Large intestine (tissue), 3 donors: Measurements from ENCODE around the gene ATRNL1. TPM values are rescaled to one million over a fixed set of nuclear protein-coding genes. Genes with fewer than 3 reads are reported as not detected.

Source experiments
- DNase-seq, 2 donors: peaks; one replicate each; pipeline versions ENCODE4 v3.0.0 to v3.0.0-alpha.2; 2013
- H3K27ac ChIP-seq: one replicate; pipeline ENCODE4 v1.5.1; 2013; ENCODE audit warnings: low read length
- H3K27me3 ChIP-seq: 2 replicates; pipeline ENCODE4 v1.6.1; 2013; ENCODE audit warnings: low read length; ENCODE audit not compliant: control insufficient read depth, insufficient read depth
- H3K36me3 ChIP-seq: 2 replicates; pipeline ENCODE4 v1.6.1; 2013; ENCODE audit warnings: low read length; ENCODE audit not compliant: control insufficient read depth, insufficient read depth
- H3K4me1 ChIP-seq: one replicate; pipeline ENCODE4 v1.6.1; 2013; ENCODE audit warnings: low read length; ENCODE audit not compliant: control insufficient read depth, insufficient read depth
- H3K4me3 ChIP-seq: one replicate; pipeline ENCODE4 v1.5.1; 2013; ENCODE audit warnings: low read length
- H3K9me3 ChIP-seq: one replicate; pipeline ENCODE4 v1.6.1; 2013; ENCODE audit warnings: mild to moderate bottlenecking, low read depth, low read length, moderate library complexity; ENCODE audit not compliant: control insufficient read depth
- WGBS: methylation state at CpG from one replicate; pipeline ENCODE4 v1.1.5; 2013; ENCODE audit warnings: low lambda C conversion rate; ENCODE audit not compliant: insufficient coverage; 5-methylcytosine and 5-hydroxymethylcytosine counted together
- polyA plus RNA-seq: library from polyadenylated mRNA; unstranded; fragments of 120-200 nt; gene quantifications from one replicate; pipeline ENCODE4 v1.2.1, GENCODE V29; 2013

The ATRNL1 gene
- polyA plus RNA-seq, 1 donor: 2.6 TPM

- Histone ChIP-seq H3K9me3 (peaks cover 2% of the 10 kb centered on the region), H3K4me3 (no peak overlapping the region), H3K4me1 (no peaks in the 10 kb centered on the region), H3K36me3 (no peaks in the 10 kb centered on the region), H3K27me3 (no peaks in the 10 kb centered on the region), H3K27ac (no peak overlapping the region)
- no CpG with 5 or more reads among the region's 9 CpGs for WGBS
- DNase-seq: no peak
Measured at GRCh38 chr10:115949282-115949844, 856.2 kb downstream of the ATRNL1 start.

GRCh38 chr10:115950320-115950719 is 857.2 kb downstream of the ATRNL1 start:
- Histone ChIP-seq H3K9me3 (peaks cover 2% of the 10 kb centered on the region), H3K36me3 (no peaks in the 10 kb centered on the region), H3K27ac (no peak overlapping the region), H3K4me1 (no peaks in the 10 kb centered on the region), H3K27me3 (no peaks in the 10 kb centered on the region), H3K4me3 (no peak overlapping the region)
- DNase-seq: no peak
- 92% methylated on average over 2 of the region's 3 CpGs for WGBS

DNA sequence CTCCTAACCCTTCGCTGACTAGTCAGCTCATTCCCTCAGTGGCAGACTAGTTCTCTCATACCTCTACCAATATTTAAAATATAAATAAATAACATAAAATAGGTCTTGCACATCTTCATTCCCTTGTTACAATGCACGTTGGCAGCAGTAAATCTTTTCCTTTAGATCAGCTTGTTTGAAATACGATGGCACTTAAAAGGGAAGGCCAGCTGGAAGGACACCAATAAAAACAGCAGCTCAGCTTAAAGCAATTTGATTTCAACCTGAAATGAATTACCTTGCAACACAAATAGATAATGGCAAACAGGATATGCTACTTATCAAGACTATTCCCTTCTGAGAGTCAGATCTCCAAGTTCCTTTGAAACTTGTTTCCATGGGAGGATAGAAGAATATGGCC is 858.1 kb downstream of the ATRNL1 start:
- DNase-seq: no peak

DNA sequence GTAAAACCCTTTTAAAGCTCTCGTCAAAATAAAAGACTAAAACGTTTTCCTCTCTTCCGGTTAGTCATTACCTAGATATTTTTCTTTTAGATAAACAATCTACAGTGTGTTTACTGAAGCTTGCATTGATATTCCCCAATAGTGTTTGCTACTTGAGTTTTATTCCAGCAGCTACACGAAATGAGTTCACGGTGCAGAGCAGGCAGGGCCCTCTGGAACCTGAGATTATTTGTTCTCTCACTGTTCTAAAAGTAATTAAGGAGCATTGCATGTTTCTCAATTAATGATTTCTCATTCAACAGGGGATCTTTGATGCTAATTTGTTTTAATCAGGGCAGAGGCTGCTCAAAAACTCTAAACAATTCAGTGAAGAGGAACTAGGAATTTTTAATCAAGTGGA is 860.1 kb downstream of the ATRNL1 start:
- H3K36me3 ChIP-seq: no peaks in the 10 kb centered on the region
- no peak for DNase-seq
- peaks cover 2% of the 10 kb centered on the region for H3K9me3 ChIP-seq
- H3K27me3 ChIP-seq: no peaks in the 10 kb centered on the region
- H3K4me3 ChIP-seq: no peak overlapping the region
- no peak overlapping the region for H3K27ac ChIP-seq
- WGBS: 46% methylated on average over 3 of the region's 5 CpGs
- no peaks in the 10 kb centered on the region for H3K4me1 ChIP-seq

More for the DNA sequence above, 858.1 kb downstream of the ATRNL1 start:
- H3K4me1 ChIP-seq: no peaks in the 10 kb centered on the region
- H3K36me3 ChIP-seq: no peaks in the 10 kb centered on the region
- no peak overlapping the region for H3K27ac ChIP-seq
- no peaks in the 10 kb centered on the region for H3K27me3 ChIP-seq
- no peak overlapping the region for H3K4me3 ChIP-seq
- WGBS: 14% methylated on average over 1 of the region's 3 CpGs
- peaks cover 2% of the 10 kb centered on the region for H3K9me3 ChIP-seq

DNA sequence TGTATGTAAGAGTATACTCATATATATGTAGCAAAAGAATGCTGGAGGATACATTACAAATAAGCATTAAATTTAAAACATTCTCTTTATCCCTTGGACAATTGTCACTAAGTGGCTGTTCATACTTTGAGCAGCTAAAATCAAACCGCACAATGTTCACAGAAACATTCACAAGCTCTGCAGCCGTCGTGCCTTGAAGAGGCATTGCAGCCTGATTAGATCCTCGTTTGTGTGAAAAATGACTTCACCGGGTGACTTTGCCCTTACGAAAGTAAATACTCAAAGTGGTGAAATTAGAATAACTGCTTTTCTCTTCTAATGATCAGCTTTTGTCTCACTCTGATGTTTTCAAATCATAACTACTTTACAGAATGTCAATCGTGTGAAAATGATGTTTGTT is 860.8 kb downstream of the ATRNL1 start:
- no peaks in the 10 kb centered on the region for H3K27me3 ChIP-seq
- H3K4me3 ChIP-seq: no peak overlapping the region
- H3K4me1 ChIP-seq: no peaks in the 10 kb centered on the region
- no peaks in the 10 kb centered on the region for H3K36me3 ChIP-seq
- H3K9me3 ChIP-seq: peaks cover 2% of the 10 kb centered on the region
- DNase-seq: no peak
- 53% methylated on average over 2 of the region's 7 CpGs for WGBS
- no peak overlapping the region for H3K27ac ChIP-seq

DNA sequence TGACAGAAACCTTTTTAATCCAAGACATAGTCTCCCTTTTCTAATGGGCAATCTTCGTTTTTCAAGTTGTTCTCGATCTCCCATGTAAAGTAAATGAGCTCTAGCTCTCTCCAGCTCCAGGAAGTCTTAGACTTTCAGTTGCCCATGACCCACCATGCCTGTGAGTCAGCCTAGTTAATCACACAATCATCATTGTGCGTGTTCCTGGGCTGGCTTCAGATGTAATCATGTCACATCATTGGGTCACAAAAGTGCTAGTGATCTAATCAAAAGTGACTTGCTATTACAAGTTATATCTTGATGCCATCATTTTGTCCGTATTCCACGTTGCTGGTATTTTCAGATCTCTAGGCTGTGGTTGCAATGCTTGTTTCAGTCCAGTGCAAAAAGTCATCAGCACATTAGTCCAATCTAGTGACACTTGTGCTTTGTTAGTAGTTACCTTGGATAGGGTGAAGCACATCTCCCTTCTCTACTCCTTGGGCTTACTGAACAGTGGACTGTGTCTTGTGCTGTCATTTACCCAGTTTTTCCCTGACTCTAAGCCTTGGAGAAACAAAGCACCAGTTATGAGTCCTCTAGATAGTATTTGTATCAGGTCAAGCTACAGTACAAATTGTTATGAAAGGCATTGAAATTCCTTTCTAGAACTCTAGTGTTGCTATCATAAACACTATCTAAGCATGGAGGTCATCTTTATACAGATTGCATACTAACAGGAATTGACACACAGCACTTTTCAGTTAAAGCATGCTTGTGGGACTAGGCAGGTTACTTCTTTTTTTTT is 863.3 kb downstream of the ATRNL1 start:
- Histone ChIP-seq H3K27ac (no peak overlapping the region), H3K9me3 (no peaks in the 10 kb centered on the region), H3K4me1 (no peaks in the 10 kb centered on the region), H3K4me3 (no peak overlapping the region), H3K36me3 (no peaks in the 10 kb centered on the region), H3K27me3 (no peaks in the 10 kb centered on the region)
- DNase-seq: no peak
- WGBS: 82% methylated on average over 2 of the region's 5 CpGs

GRCh38 chr10:115957012-115957399 is 863.8 kb downstream of the ATRNL1 start:
- no peaks in the 10 kb centered on the region for H3K36me3 ChIP-seq
- H3K4me3 ChIP-seq: no peak overlapping the region
- no peaks in the 10 kb centered on the region for H3K4me1 ChIP-seq
- 100% methylated on average over 1 of the region's 2 CpGs for WGBS
- no peaks in the 10 kb centered on the region for H3K9me3 ChIP-seq
- DNase-seq: no peak
- H3K27me3 ChIP-seq: no peaks in the 10 kb centered on the region
- no peak overlapping the region for H3K27ac ChIP-seq

DNA sequence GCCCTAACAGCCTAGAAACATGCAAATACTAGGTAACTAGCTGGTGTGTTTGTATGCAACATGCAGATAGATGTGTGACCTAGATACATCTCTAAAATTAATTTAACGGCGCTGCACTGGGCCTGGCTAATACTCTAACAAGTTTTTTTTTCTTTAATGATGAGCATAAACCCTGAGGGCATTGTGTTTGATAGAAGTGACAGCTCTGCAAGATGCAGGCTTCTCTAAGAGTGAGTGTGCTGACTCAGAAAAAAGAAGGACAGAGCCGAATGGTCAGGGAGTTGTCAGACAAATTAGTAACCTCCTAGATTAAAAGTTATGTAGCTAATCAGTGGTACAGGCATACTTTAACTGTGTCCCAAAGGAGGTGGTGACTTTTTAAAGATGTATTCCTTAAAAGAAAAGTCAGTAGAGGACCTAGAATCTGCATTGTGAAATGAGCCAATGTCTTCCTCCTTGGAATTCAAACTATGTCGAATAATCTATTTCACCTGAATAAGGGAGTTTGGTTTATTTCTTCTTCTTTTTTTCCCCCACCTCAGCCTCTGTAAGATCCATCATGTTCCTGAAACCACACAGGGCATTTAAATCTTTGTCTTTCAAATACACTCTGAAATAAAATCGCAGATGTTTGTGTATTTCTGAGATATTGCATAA is 864.7 kb downstream of the ATRNL1 start:
- 90% methylated on average over 2 of the region's 5 CpGs for WGBS
- Histone ChIP-seq H3K27me3 (no peaks in the 10 kb centered on the region), H3K9me3 (no peaks in the 10 kb centered on the region), H3K4me3 (no peak overlapping the region), H3K27ac (no peak overlapping the region), H3K36me3 (no peaks in the 10 kb centered on the region), H3K4me1 (no peaks in the 10 kb centered on the region)
- DNase-seq: no peak

DNA sequence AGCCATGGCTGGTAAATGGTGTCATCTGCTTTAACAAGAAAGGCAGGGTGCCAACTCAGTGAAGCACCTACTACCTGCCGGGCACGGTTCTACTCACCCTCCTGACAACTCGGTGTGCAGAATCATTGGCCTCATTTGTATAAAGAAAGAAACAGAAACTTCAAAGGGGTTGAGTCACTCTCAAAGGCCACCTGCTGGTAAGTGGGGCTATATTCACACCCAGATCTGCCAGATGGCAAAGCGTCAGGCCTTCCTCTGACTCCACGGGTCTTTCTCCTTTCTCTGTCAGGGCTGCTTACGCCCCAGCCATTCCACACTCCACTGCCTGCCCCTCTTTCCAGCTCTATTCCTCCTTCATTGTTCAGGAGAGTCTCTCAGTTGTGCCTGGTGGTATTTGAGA is 870.7 kb downstream of the ATRNL1 start:
- Histone ChIP-seq H3K27ac (no peak overlapping the region), H3K27me3 (no peaks in the 10 kb centered on the region), H3K4me3 (no peak overlapping the region), H3K4me1 (no peaks in the 10 kb centered on the region), H3K9me3 (no peaks in the 10 kb centered on the region), H3K36me3 (no peaks in the 10 kb centered on the region)
- 67% methylated on average over 1 of the region's 6 CpGs for WGBS
- no peak for DNase-seq

GRCh38 chr10:115964827-115965226 is 871.7 kb downstream of the ATRNL1 start:
- Histone ChIP-seq H3K9me3 (no peaks in the 10 kb centered on the region), H3K27me3 (no peaks in the 10 kb centered on the region), H3K27ac (no peak overlapping the region), H3K36me3 (no peaks in the 10 kb centered on the region), H3K4me1 (no peaks in the 10 kb centered on the region), H3K4me3 (no peak overlapping the region)
- no peak for DNase-seq
- no CpG with 5 or more reads among the region's 5 CpGs for WGBS
